ENCODE measurements around the gene C2CD4D.

C2CD4D gene

GRCh38 chr1:151853411-151853943 is 13.9 kb upstream of the C2CD4D start, which contains the start of gene THEM5:
THEM5 (minus strand) TSS chr1:151853712; CDS start chr1:151853565, 147 bp downstream.
- no peak within 1 kb of the TSS for H3K4me3 ChIP-seq (ENCODE audit: low read depth, low read length)
- H3K27me3 ChIP-seq (replicated peaks): no peaks in the 10 kb centered on the region
- no peak for TF ChIP-seq CTCF (IDR thresholded peaks at IDR 0.05; ENCODE audit: low read depth, low read length, missing control alignments)
- DNase-seq: no peak
- in situ Hi-C loops (cut with HindIII; ENCODE audit: low pct_ligation_motif_present, low sequenced_read_pairs): no loop called here
- H3K36me3 ChIP-seq (replicated peaks): no peaks in the 10 kb centered on the region
- no peak within 1 kb of the TSS for H3K27ac ChIP-seq

- no peak for TF ChIP-seq CTCF (IDR thresholded peaks at IDR 0.05; ENCODE audit: low read depth, low read length, missing control alignments)
- Histone ChIP-seq H3K27me3 (replicated peaks) (no peaks in the 10 kb centered on the region), H3K4me3 (ENCODE audit: low read depth, low read length) (no peak overlapping the region), H3K36me3 (replicated peaks) (no peaks in the 10 kb centered on the region), H3K27ac (no peak overlapping the region)
- in situ Hi-C loops (cut with HindIII; ENCODE audit: low pct_ligation_motif_present, low sequenced_read_pairs): no loop called here
- no peak for DNase-seq
Observed at GRCh38 chr1:151852733-151853132, 13.1 kb upstream of the C2CD4D start.

GRCh38 chr1:151851886-151852285 is 12.3 kb upstream of the C2CD4D start:
- no peak for TF ChIP-seq CTCF (IDR thresholded peaks at IDR 0.05; ENCODE audit: low read depth, low read length, missing control alignments)
- H3K27me3 ChIP-seq (replicated peaks): no peaks in the 10 kb centered on the region
- H3K27ac ChIP-seq: no peak overlapping the region
- DNase-seq: no peak
- no peak overlapping the region for H3K4me3 ChIP-seq (ENCODE audit: low read depth, low read length)
- in situ Hi-C loops (cut with HindIII; ENCODE audit: low pct_ligation_motif_present, low sequenced_read_pairs): no loop called here
- no peaks in the 10 kb centered on the region for H3K36me3 ChIP-seq (replicated peaks)

GRCh38 chr1:151849871-151850270 is 10.3 kb upstream of the C2CD4D start:
- no peak for DNase-seq
- Histone ChIP-seq H3K4me3 (ENCODE audit: low read depth, low read length) (no peak overlapping the region), H3K27ac (no peak overlapping the region), H3K36me3 (replicated peaks) (no peaks in the 10 kb centered on the region), H3K27me3 (replicated peaks) (no peaks in the 10 kb centered on the region)
- no peak for TF ChIP-seq CTCF (IDR thresholded peaks at IDR 0.05; ENCODE audit: low read depth, low read length, missing control alignments)
- in situ Hi-C loops (cut with HindIII; ENCODE audit: low pct_ligation_motif_present, low sequenced_read_pairs): no loop called here

GRCh38 chr1:151849126-151849525 is 9.5 kb upstream of the C2CD4D start:
- Histone ChIP-seq H3K27me3 (replicated peaks) (no peaks in the 10 kb centered on the region), H3K36me3 (replicated peaks) (no peaks in the 10 kb centered on the region), H3K27ac (no peak overlapping the region), H3K4me3 (ENCODE audit: low read depth, low read length) (no peak overlapping the region)
- no peak for TF ChIP-seq CTCF (IDR thresholded peaks at IDR 0.05; ENCODE audit: low read depth, low read length, missing control alignments)
- in situ Hi-C loops (cut with HindIII; ENCODE audit: low pct_ligation_motif_present, low sequenced_read_pairs): no loop called here
- no peak for DNase-seq
